HepG2 (cell line): Measurements from ENCODE around the gene ARHGEF4.

Source experiments
- BHLHE40 ChIP-seq: IDR thresholded peaks from 2 replicates; pipeline ENCODE4 v1.6.1; 2011; ENCODE audit warnings: low read length, improper control_type of control experiment
- ELF1 ChIP-seq: sonication (generic); formaldehyde crosslinking; IDR thresholded peaks from 2 replicates; pipeline ENCODE4 v1.4.0; 2020; ENCODE audit warnings: missing genetic modification reagents
- EZH2 ChIP-seq: conservative IDR thresholded peaks from 2 replicates; pipeline ENCODE4 v1.6.1; 2012; ENCODE audit warnings: mild to moderate bottlenecking, low read depth, low read length, moderate library complexity
- FOXC1 ChIP-seq: sonication (generic); formaldehyde crosslinking; IDR thresholded peaks from 2 replicates; pipeline ENCODE4 v1.8.0; 2022; ENCODE audit warnings: mild to moderate bottlenecking, missing genetic modification reagents, borderline replicate concordance
- NFYB ChIP-seq: sonication (generic); formaldehyde crosslinking; IDR thresholded peaks from 2 replicates; pipeline ENCODE4 v1.4.0; 2020; ENCODE audit warnings: missing genetic modification reagents
- POLR2AphosphoS2 ChIP-seq: IDR thresholded peaks from 2 replicates; pipeline ENCODE4 v1.6.1; 2011; ENCODE audit warnings: low read depth, low read length, improper control_type of control experiment
- RELA ChIP-seq: sonication (generic); formaldehyde crosslinking; IDR thresholded peaks from 2 replicates; pipeline ENCODE4 v1.4.0; 2020; ENCODE audit warnings: missing genetic modification reagents
- ZNF225 ChIP-seq: sonication (generic); formaldehyde crosslinking; IDR thresholded peaks from 2 replicates; pipeline ENCODE4 v1.4.0; 2020; ENCODE audit warnings: mild to moderate bottlenecking, missing genetic modification reagents
- ZNF768 ChIP-seq: sonication (generic); formaldehyde crosslinking; IDR thresholded peaks from 2 replicates; pipeline ENCODE4 v1.4.0; 2020; ENCODE audit warnings: missing genetic modification reagents
- TF ChIP-seq, protein P1 (sequence below): sonication (generic); formaldehyde crosslinking; IDR thresholded peaks from 2 replicates; pipeline ENCODE4 v1.5.0; 2020; ENCODE audit warnings: mild to moderate bottlenecking, missing genetic modification reagents, moderate library complexity

DNA sequence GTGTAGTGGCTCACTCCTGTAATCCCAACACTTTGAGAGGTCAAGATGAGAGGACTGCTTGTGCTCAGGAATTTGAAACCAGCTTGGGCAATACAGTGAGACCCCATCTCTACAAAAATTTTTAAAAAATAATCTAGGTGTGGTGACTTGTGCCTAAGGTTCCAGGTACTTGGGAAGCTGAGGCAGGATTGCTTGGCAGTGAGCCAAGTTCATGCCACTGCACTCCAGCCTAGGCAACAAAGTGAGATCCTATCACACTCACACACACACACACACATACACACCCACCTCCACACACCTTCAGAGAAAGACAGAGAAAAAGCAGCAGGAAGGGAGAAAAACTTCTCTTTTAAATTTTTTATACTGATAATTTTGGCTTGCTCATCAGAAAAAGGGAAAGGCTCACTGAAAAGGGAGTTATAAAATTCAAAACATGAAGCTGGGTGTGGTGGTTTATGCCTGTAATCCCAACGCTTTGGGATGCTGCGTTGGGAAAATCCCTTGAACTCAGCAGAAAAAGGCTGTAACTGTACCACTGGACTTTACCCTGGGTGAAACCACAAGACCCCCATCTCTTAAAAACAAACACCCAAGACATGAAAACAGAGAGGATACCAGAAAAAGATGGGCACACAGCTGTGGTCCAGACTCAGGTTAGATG, 230.9 kb downstream of the ARHGEF4 start:
- TF ChIP-seq POLR2AphosphoS2 (no peak), RELA (CRISPR knock-in tag) (no peak), ZNF768 (CRISPR knock-in tag) (no peak; the same call in 1 of the 2 replicates), NFYB (CRISPR knock-in tag) (no peak), ZNF225 (CRISPR knock-in tag) (no peak), EZH2 (no peak), BHLHE40 (no peak), ELF1 (CRISPR knock-in tag) (no peak), FOXC1 (CRISPR knock-in tag) (no peak)
- TF ChIP-seq, protein P1, sequence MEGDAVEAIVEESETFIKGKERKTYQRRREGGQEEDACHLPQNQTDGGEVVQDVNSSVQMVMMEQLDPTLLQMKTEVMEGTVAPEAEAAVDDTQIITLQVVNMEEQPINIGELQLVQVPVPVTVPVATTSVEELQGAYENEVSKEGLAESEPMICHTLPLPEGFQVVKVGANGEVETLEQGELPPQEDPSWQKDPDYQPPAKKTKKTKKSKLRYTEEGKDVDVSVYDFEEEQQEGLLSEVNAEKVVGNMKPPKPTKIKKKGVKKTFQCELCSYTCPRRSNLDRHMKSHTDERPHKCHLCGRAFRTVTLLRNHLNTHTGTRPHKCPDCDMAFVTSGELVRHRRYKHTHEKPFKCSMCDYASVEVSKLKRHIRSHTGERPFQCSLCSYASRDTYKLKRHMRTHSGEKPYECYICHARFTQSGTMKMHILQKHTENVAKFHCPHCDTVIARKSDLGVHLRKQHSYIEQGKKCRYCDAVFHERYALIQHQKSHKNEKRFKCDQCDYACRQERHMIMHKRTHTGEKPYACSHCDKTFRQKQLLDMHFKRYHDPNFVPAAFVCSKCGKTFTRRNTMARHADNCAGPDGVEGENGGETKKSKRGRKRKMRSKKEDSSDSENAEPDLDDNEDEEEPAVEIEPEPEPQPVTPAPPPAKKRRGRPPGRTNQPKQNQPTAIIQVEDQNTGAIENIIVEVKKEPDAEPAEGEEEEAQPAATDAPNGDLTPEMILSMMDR (CRISPR knock-in tag): no peak
